Hepatocyte (in vitro differentiated cells): ENCODE measurements around the gene CAPN12.

Experiments used
- EZH2 ChIP-seq: fragments of 200-600 bp; sonication (generic); IDR thresholded peaks from 2 replicates; pipeline ENCODE4 v1.6.1; 2016; ENCODE audit warnings: antibody characterized with exemption, mild to moderate bottlenecking, borderline replicate concordance
- EZH2phosphoT487 ChIP-seq: fragments of 200-600 bp; sonication (generic); IDR thresholded peaks from one replicate; pipeline ENCODE4 v1.6.1; 2018; ENCODE audit warnings: antibody characterized with exemption, mild to moderate bottlenecking, low read depth, moderate library complexity; ENCODE audit not compliant: unreplicated experiment, severe bottlenecking
- TF ChIP-seq, protein P1 (sequence below): fragments of 200-600 bp; sonication (generic); IDR thresholded peaks from 2 replicates; pipeline ENCODE4 v1.5.1; 2016; ENCODE audit warnings: antibody characterized with exemption, mild to moderate bottlenecking; ENCODE audit not compliant: poor library complexity

DNA sequence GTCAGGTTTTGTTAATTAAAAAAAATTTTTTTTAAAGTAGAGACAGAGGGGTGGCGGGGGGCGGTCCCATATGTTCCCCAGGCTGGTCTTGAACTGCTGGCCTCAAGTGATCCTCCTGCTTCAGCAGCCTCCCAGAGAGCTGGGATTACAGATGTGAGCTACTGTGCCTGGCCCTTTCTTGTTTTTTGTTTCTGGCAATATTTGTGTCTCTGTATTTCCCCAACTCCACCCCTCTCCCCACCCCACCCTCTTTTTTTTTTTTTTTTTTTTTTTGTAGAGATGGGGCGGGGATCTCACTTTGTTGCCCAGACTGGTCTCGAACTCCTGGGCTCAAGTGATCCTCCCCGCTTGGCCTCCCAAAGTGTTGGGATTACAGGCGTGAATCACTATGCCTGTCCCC lies 600 bp upstream of the CAPN12 start:
- TF ChIP-seq, protein P1, sequence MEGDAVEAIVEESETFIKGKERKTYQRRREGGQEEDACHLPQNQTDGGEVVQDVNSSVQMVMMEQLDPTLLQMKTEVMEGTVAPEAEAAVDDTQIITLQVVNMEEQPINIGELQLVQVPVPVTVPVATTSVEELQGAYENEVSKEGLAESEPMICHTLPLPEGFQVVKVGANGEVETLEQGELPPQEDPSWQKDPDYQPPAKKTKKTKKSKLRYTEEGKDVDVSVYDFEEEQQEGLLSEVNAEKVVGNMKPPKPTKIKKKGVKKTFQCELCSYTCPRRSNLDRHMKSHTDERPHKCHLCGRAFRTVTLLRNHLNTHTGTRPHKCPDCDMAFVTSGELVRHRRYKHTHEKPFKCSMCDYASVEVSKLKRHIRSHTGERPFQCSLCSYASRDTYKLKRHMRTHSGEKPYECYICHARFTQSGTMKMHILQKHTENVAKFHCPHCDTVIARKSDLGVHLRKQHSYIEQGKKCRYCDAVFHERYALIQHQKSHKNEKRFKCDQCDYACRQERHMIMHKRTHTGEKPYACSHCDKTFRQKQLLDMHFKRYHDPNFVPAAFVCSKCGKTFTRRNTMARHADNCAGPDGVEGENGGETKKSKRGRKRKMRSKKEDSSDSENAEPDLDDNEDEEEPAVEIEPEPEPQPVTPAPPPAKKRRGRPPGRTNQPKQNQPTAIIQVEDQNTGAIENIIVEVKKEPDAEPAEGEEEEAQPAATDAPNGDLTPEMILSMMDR, result no peak
- TF ChIP-seq EZH2 (no peak), EZH2phosphoT487 (no peak)
